WTC11 (cell line): ENCODE data around the gene PDHB.

ENCODE experiments used
- NR2C2 ChIP-seq: sonication (generic); formaldehyde crosslinking; IDR thresholded peaks from 2 replicates; pipeline ENCODE4 v1.8.0; 2022; ENCODE audit warnings: mild to moderate bottlenecking, missing genetic modification reagents
- NR3C1 ChIP-seq: sonication (generic); formaldehyde crosslinking; conservative IDR thresholded peaks from 2 replicates; pipeline ENCODE4 v1.8.1; 2023; ENCODE audit warnings: low read depth, mild to moderate bottlenecking, missing genetic modification reagents
- ZNF281 ChIP-seq: sonication (generic); formaldehyde crosslinking; IDR thresholded peaks from 2 replicates; pipeline ENCODE4 v1.8.0; 2023; ENCODE audit warnings: mild to moderate bottlenecking, missing genetic modification reagents
- TF ChIP-seq, protein P1 (sequence below): fragments of 200-600 bp; IDR thresholded peaks from 2 replicates; pipeline ENCODE4 v1.8.0; 2022; ENCODE audit warnings: antibody characterized with exemption
- TF ChIP-seq, protein P2 (sequence below): sonication (generic); formaldehyde crosslinking; IDR thresholded peaks from 2 replicates; pipeline ENCODE4 v1.8.1; 2023; ENCODE audit warnings: mild to moderate bottlenecking, missing genetic modification reagents
- TF ChIP-seq, protein P3 (sequence below): sonication (generic); formaldehyde crosslinking; IDR thresholded peaks from 2 replicates; pipeline ENCODE4 v1.8.0; 2022; ENCODE audit warnings: missing genetic modification reagents

DNA sequence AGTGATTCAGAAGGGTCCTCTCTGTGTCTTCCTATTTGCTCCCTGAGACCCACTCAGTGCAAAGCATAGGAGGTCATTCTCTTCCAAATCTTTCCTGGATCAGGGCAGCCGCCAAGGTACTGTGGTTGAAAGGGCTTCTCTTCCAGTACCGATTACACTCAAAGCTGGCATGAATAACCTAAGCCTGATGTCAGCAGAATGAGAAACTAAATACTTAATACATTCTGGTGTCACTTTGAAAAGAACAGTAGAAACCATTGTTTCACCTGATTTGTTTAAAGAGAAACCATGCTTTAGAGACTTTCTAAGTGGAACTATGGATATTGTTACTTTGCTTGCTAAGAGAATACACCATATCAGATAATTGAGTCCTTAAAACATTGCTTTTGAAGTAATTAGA is 50.2 kb downstream of the PDHB start:
- TF ChIP-seq, protein P1, sequence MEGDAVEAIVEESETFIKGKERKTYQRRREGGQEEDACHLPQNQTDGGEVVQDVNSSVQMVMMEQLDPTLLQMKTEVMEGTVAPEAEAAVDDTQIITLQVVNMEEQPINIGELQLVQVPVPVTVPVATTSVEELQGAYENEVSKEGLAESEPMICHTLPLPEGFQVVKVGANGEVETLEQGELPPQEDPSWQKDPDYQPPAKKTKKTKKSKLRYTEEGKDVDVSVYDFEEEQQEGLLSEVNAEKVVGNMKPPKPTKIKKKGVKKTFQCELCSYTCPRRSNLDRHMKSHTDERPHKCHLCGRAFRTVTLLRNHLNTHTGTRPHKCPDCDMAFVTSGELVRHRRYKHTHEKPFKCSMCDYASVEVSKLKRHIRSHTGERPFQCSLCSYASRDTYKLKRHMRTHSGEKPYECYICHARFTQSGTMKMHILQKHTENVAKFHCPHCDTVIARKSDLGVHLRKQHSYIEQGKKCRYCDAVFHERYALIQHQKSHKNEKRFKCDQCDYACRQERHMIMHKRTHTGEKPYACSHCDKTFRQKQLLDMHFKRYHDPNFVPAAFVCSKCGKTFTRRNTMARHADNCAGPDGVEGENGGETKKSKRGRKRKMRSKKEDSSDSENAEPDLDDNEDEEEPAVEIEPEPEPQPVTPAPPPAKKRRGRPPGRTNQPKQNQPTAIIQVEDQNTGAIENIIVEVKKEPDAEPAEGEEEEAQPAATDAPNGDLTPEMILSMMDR: no peak
- TF ChIP-seq, protein P2, sequence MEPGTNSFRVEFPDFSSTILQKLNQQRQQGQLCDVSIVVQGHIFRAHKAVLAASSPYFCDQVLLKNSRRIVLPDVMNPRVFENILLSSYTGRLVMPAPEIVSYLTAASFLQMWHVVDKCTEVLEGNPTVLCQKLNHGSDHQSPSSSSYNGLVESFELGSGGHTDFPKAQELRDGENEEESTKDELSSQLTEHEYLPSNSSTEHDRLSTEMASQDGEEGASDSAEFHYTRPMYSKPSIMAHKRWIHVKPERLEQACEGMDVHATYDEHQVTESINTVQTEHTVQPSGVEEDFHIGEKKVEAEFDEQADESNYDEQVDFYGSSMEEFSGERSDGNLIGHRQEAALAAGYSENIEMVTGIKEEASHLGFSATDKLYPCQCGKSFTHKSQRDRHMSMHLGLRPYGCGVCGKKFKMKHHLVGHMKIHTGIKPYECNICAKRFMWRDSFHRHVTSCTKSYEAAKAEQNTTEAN (CRISPR knock-in tag): no peak
- no peak for TF ChIP-seq NR3C1 (CRISPR knock-in tag)
- no peak for TF ChIP-seq ZNF281 (CRISPR knock-in tag)
- TF ChIP-seq, protein P3, sequence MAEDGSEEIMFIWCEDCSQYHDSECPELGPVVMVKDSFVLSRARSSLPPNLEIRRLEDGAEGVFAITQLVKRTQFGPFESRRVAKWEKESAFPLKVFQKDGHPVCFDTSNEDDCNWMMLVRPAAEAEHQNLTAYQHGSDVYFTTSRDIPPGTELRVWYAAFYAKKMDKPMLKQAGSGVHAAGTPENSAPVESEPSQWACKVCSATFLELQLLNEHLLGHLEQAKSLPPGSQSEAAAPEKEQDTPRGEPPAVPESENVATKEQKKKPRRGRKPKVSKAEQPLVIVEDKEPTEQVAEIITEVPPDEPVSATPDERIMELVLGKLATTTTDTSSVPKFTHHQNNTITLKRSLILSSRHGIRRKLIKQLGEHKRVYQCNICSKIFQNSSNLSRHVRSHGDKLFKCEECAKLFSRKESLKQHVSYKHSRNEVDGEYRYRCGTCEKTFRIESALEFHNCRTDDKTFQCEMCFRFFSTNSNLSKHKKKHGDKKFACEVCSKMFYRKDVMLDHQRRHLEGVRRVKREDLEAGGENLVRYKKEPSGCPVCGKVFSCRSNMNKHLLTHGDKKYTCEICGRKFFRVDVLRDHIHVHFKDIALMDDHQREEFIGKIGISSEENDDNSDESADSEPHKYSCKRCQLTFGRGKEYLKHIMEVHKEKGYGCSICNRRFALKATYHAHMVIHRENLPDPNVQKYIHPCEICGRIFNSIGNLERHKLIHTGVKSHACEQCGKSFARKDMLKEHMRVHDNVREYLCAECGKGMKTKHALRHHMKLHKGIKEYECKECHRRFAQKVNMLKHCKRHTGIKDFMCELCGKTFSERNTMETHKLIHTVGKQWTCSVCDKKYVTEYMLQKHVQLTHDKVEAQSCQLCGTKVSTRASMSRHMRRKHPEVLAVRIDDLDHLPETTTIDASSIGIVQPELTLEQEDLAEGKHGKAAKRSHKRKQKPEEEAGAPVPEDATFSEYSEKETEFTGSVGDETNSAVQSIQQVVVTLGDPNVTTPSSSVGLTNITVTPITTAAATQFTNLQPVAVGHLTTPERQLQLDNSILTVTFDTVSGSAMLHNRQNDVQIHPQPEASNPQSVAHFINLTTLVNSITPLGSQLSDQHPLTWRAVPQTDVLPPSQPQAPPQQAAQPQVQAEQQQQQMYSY (CRISPR knock-in tag): no peak
- TF ChIP-seq NR2C2 (CRISPR knock-in tag): no peak
